Measurements from ENCODE around the gene NUMB.
"Not testable (repeated sequence)": the region's sequence is repeated elsewhere in the genome, so short reads cannot be mapped to it uniquely, and the experiment has no call there.

Gene NUMB

DNA sequence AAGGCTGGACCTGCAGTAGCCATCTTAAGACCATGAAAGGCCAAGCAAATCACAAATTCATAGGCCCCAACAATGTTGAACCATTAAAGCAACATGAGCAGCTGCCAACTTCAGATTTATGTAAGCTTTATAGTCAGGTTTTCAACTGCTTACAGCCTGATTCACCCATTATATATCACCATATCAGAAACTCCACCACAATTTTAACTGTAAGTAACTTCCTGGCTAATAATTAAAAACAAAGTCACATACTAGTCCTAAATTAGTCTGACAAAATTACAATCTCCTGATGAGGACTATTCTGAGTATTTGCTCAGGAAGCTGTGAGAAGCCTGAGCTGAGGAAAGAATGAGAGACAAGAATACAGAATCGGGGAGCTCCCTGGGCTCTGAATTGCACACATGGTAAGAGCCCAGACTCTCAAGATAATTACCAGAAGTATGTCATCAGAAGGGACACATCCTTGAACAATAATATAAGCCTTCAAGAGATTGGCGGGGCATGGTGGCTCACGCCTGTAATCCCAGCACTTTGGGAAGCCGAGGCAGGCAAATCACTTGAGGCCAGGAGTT is 55.1 kb downstream of the NUMB start:
- no peak for DNase-seq

DNA sequence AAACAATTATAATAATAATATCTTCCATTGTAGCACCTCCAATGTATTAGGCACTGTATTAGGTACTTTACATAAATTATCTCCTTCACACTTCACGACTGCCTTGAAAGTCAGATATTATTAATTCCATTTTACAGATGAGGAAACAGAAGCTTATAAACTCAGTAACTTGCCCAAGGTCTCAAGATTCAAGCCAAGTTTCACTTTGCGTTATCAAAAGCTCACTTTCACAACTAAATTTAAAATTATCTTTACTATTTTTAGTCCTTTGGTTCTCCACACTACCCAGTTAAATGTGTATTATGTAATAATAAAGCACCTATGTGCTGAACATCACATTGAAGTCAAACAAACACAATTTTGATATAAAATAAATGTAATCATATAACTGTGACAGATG is 55.8 kb downstream of the NUMB start:
- no peak for DNase-seq

DNA sequence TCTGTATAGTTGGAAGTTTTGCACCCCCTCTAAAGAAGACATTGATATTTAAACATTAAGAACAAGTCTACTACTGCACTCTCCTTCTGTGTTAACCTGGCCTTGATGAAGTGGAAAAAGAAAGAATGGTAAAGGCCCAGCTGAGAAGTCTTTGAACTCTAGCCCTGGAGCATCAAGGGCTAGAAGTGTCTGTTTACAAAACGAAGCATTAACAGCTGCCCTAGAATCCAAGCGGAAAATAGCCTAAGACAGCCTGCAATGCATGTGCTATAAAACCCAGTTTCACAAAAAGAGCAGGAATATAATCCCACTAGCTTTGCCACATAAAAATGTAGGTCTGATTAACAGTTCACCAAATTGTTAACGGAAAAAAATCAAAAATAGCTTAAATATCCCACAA is 60.5 kb downstream of the NUMB start:
- DNase-seq = no peak

DNA sequence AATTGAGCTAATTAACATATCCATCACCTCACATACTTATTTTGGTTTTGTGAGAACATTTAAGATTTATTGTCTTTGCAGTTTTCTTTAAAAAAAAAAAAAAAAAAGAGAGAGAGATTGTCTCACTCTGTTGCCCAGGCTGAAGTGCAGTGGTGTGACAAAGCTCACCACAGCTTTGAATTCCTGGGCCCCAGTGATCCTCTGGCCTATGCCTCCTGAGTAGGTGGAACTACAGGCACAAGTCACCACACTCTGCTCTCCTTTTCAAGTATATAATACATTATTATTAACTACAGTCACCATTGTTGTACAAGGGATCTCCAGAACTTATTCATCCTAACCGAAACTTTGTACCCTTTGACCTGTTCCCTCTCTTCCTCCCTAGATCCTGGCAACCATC is 64.0 kb downstream of the NUMB start:
- no peak for DNase-seq

DNA sequence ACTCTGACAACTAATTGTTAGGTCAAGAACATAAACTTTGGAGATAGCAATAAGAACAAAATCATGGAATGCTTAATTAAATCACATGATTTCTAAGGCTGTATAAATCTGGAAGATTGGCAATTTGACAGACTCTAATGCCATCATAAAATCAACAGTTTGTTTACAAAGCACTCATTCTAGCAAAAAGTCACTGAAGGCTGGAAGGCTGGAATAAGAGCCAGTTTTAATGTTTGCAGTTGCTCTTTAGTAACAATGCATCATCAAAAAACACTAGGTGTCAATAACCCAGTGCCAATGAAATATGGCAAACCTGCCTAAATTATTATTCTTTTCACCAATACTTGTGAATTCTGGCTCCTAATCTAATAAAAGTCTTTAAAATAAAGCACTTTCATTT is 65.0 kb downstream of the NUMB start:
- DNase-seq = no peak

DNA sequence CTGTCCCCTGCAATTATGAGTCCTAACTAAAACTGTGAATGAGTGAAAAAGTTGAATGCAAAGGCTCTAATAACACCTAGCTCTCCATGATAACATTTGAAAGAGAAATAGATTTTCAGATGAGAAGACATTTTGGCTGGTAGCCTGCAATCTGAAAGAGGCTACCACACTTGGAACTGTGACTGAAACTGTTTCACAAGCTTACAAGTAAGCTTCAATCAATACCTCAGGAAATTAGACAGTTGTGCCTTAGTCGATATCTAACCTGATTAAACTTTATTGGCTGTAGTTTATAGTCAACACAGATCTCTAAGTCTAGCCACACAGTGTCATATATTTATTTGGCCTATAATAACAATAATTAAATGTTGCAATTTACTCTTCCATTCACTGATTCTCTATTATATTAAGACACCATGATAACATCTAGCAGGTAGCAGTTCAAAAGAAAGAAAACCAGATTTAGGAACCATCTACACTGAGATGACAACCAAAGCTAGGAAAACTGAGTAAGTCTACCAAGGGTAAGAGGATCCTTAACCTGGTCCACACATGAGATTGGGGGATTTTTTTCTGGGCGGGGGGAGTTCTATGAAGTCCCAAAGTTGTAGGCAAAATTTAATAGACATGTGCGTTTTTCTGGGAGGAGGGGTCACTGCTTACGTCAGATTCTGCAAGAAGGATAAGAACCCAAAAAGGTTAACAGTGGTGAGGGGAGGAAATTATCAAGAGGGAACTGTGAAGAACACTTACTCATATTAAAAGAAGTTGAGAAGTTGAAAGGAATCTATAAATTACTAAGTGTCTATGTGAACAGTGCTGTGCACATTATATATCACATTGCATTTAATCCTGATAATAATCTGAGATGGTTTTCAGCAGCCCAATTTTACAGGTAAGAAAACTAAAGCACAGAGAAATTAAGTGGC is 65.8 kb downstream of the NUMB start:
- DNase-seq = no peak

DNA sequence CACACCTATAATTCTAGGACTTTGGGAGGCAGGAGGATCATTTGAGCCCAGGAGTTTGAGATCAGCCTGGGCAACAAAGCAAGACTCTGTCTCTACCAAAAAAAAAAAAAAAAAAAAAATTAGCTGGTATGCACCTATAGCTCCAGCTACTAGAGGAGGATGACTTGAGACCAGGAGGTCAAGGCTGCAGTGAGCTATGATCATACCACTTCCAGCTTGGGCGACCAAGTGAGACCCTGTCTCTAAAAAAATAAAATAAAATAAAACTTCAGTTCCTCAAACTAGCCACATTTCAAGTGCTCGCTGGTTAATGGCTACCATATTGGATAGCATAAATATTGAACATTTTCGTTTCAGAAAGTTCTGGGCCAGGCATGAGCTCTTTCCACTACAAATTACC is 70.5 kb downstream of the NUMB start:
- not testable (repeated sequence) for DNase-seq

DNA sequence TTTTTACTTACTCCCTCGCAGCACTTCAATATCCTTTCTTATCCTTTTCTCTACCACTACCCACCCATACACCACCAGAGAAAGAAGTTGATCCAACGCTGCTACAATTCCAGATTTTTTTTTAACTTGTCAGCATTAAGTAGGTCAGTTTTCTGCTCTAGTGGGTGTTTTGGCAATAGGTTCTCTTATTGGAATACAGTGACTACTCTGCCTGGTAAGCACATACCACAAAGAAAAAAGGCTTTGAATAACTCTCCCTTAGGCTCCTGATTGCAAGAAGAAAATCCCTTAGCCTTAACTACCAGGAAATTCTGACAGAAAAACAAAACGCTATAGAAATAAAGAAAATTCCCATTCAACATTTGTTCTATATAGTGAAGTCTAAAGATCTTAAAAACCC is 72.0 kb downstream of the NUMB start:
- DNase-seq = no peak

DNA sequence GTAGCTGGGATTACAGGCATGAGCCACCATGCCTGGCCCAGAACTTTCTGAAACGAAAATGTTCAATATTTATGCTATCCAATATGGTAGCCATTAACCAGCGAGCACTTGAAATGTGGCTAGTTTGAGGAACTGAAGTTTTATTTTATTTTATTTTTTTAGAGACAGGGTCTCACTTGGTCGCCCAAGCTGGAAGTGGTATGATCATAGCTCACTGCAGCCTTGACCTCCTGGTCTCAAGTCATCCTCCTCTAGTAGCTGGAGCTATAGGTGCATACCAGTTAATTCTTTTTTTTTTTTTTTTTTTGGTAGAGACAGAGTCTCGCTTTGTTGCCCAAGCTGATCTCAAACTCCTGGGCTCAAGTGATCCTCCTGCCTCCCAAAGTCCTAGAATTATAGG is 73.3 kb downstream of the NUMB start:
- not testable (repeated sequence) for DNase-seq

DNA sequence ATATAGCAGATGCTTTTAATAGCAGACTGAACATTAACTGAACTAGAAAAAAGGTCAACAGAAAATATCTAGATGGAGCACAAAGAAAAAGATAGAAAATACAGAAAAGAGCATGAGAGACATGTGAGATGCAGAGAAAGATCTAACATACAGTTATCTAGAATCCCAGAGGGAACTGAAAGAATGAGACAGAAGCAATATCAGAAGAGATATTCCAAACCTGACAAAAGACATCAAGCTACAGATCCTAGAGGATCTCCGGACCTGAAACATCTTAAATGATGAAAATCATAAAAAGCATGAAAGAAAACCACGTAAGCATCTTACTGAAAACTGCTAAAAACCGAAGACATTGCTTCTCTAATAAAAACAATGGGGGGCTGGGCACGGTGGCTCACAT is 75.0 kb downstream of the NUMB start:
- DNase-seq = no peak

DNA sequence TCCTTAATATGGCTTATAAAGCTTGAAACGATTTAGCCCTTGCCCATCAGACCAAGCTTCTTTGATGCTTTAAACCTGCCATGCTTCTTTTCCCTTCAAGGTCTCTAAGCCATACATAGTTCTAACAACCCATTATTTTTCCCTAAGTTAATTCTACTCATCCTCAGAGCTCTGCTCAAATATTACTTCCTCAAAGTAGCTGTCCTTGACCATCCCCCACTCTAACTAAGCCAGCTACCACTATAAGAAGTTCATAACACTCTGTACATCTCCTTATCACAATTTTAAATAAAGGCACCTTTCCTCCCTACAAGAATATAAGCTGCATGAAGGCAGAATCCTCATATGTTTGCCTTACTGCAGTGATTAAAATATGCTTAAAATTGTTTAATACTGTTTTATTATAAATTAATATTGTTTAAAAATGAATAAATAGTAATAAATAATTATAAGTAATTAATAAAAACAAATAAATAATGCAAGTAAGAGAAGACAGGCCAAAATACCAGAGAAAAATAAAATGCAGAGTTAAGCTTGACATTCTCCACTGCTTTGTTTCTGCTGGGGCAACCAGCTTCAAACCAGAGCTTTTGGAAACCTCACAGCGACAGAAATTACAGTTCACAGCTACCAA is 76.8 kb downstream of the NUMB start:
- DNase-seq = peak; percentile 62

DNA sequence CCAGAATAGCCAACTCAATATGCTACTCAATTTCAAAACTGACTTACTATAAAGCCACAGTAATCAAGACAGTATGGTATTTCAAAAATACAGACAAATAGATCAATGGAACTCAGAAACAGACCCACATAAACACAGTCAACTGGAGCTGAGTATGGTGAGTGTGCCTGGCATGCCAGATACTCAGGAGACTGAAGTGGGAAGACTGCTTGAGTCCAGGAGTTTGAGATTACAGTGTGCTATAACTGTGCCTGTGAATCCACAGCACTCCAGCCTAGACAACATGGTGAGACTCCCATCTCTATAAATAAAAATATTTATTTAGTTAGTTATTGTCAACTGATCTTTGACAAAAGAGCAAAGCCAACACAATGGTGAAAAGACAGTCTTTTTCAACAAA is 81.8 kb downstream of the NUMB start:
- DNase-seq = no peak

DNA sequence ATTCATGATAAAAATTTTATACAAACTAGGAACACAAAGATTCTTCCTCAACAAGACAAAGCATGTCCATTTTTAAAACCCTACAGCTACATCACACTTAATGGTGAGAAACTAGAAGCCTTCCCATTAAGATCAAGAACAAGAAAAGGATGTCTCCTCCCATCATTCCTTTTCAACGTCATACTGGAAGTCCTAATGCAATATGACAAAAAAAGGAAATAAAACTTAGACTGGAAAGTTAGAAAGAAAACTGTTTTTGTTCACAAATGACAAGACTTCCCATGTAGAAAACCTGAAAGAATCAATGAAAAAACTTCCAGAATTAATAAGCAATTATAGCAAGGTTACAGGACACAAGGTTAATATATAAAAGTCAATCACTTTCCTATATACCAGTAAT is 82.5 kb downstream of the NUMB start:
- no peak for DNase-seq

DNA sequence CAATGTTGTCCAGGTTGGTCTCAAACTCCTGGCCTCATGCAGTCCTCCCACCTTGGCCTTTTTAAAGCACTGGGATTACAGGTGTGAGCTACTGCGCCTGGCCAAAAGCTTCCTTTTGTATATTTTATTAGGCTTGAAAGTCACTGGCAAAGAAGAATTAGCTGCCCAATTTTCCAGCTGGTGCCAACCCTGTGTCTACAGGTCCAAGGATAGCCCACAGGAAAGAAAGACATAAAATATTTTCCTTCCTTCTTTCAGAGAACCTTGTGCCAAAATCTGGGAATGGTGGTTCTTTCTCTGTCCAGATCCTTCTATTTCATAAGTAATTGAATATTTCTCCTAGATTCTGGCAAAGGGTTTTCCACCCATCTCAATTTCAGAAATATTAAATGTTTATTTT is 84.1 kb downstream of the NUMB start:
- no peak for DNase-seq

DNA sequence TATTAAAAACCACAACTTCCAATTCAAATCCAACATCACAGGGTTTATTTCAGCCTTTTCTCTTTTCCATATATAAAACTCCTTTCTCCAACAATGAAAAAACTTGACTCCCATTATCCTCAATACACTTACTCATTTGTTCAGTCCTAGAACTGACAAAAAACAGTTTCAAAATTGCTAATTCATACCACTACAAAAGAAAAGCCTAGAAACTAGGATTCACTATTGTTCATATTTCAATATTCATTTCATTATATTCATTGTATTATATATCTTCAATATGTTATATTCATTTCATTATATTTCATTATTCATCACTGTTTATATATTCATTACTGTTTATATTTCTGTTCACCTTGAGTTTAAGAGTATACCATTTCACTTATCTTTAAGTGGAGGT is 85.8 kb downstream of the NUMB start:
- DNase-seq = no peak

DNA sequence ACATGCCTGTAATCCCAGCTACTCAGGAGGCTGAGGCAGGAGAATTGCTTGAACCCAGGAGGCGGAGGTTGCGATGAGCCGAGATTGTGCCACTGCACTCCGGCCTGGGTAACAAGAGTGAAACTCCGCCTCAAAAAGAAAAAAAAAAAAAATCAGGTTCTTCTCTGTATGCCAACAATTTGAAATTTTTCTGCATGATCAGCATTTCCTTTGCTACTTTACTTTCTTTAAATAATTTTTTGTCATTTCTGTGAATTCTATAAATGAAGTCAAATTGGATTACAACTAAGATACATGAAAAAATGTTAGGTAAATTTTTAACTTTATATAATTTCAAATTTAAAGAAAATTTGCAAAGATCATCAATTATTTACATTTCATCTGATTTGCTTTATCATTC is 87.8 kb downstream of the NUMB start:
- DNase-seq = no peak

DNA sequence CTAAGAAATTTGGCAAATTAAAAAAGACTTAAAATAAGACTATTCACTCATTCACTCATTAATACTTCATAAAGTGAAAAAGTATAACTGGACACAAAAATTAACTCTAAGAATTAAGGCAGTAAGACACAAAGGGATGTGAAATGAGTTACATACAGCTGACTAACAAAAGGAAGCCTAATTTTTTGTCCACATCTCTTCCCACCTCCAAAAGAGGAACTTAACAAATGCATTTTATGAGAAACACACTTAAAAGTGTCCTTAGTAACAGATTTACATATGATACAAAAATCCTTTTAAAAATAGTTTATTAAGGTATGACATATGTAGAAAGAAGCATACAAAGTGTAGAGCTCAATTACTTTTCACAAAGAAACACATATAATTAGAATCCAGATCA is 88.9 kb downstream of the NUMB start:
- DNase-seq = peak; percentile 3

DNA sequence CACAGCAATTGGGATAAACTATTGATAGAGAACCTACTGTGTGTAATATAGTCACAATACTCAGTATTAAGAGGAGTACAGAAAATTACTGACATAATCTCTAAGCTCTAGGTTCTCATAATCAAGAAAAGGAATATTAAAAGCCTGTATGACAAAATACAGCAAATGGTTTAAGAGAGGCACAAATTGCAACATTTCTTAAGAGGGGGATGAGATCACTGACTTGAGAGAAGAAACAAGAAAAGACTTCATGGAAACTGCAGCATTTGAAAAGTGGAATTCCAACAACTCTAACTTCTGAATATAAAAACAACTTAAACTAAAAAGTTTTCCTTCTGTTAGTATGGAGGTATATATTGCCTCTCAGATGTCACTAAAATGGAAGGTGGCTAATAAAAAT is 89.7 kb downstream of the NUMB start:
- DNase-seq = no peak

DNA sequence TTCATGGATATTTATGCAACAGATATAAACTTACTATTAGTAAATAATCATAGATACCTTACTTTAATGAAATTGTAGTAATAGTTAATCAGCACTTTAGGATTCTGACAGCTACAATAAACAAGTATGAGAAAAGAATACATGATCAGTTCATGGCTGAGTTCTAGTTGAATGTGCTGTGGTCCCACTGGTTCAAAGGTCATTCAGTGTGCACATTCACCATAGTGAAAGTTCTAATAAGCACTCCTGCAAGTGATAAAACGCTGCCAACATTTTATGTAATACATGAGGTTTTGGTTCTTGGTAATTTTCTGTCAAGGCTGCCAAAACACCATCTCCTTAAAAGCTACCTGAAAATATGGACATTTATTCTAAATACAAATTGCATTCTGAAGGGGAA is 92.6 kb downstream of the NUMB start:
- no peak for DNase-seq

DNA sequence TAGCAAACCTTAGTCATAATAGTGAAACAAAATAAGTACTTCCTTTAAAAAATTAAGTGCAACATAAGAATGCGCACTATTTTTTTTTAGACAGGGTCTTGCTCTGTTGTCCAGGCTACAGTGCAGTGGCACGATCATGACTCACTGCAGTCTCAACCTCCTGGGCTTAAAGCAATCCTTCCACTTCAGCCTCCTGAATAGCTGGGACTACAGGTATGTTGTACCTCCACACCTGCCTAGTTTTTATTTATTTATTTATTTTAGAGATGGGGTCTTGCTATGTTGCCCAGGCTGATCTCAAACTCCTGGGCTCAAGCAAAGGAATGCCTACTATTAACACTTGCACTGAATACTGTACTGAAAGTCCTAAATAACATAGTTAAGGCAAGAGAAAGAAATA is 93.8 kb downstream of the NUMB start:
- no peak for DNase-seq

DNA sequence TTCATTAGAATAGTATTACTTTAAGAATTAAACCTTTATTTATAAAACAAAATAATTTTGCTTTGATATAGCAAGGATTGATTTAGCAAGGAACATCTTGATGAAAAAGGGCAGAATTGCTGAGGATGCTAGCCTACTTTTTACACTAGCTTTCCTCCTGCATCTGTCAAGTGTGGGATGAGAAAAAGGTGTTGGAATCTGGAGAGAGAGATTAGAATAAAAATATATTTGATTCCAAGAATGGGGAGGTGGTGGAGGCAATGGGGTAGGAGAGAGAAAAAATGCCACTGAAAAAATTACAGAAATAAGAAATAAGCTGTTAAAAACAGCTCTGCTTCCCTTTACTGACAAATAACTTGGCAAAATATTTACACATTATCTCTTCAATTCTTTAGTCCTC is 98.9 kb downstream of the NUMB start:
- no peak for DNase-seq

DNA sequence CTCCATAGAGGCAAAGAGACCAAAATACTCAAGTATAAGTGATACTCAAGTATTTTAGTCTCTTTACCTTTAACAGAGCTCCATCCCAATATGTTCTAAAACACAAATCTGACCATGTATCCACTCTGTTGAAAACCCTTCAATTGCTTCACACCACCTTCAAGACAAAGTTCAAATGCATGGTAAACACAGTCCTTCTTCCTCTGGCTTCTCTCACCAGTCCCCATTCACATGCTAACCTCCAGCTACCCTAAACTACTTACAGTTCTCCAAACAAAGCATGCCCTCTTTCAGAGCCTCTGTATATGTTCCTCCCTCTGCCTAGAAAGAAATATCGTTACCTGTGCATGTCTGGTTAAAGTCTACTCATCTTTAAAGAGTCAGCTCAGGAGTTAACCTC is 100.2 kb downstream of the NUMB start:
- no peak for DNase-seq

DNA sequence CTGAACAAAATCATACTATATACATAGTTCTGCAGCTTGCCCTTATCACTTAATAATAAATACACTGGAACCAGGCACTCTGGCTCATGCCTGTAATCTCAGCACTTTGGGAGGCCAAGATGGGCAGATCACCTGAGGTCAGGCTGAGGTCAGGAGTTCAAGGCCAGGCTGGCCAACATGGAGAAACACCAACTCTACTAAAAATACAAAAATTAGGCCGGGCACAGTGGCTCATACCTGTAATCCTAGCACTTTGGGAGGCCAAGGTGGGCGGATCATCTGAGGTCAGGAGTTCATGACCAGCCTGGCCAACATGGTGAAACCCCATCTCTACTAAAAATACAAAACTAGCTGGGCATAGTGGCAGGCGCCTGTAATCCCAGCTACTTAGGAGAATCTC is 109.3 kb downstream of the NUMB start:
- not testable (repeated sequence) for DNase-seq

DNA sequence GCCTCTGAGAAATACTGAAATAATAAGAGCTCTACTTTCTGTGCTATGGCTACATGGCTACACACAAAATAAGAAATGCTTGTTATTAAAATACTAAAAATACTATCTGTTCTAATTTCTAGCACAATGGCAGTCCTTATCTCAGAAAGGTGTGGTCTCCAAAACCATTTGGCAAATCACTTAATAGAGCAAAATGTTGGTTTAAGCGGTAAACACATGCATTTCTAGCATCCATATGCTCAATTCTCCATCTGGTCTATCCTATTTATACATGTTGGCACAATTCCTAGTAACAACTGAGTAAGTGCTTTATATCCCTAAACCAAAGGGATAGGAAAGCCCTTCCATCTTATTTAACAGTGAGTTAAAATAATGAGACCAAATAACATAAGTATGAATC is 114.0 kb downstream of the NUMB start:
- no peak for DNase-seq

Measured in OCI-M1 (cell line).